Upper lobe of right lung (tissue), 1 donor: ENCODE data around the gene UBE2S. TPM values are rescaled to one million over a fixed set of nuclear protein-coding genes. Genes with fewer than 3 reads are reported as not detected.

Source experiments
- ATAC-seq: fragments of 200-7000 bp; cut with Tn5 transposase; one replicate; pipeline ENCODE4 v1.9.1; 2020; ENCODE audit warnings: mild to moderate bottlenecking, moderate library complexity
- DNase-seq: peaks from one replicate; pipeline ENCODE4 v3.0.0-alpha.2; 2020
- H3K27ac ChIP-seq: fragments of 200-600 bp; one replicate; pipeline ENCODE4 v1.8.0; 2022
- H3K27me3 ChIP-seq: fragments of 200-600 bp; one replicate; pipeline ENCODE4 v1.8.0; 2022; ENCODE audit warnings: mild to moderate bottlenecking
- H3K36me3 ChIP-seq: fragments of 200-600 bp; one replicate; pipeline ENCODE4 v1.8.0; 2022
- H3K4me1 ChIP-seq: fragments of 200-600 bp; one replicate; pipeline ENCODE4 v1.8.0; 2022
- H3K4me3 ChIP-seq: fragments of 200-600 bp; one replicate; pipeline ENCODE4 v1.8.0; 2022; ENCODE audit warnings: mild to moderate bottlenecking
- H3K9me3 ChIP-seq: fragments of 200-600 bp; one replicate; pipeline ENCODE4 v1.8.0; 2022
- CTCF ChIP-seq: fragments of 200-600 bp; IDR thresholded peaks from one replicate; pipeline ENCODE4 v1.8.0; 2022; ENCODE audit warnings: antibody characterized with exemption
- intact Hi-C: fragments of 100-400 bp; cut with DNase I; formaldehyde crosslinking; loops from one replicate; pipeline ENCODE4 v1.11.0; 2022
- total RNA-seq: library from RNA; stranded (reverse); fragmentation: NEBNext Ultra II Directional; extraction: Animal tissue kit (Norgen Biotek cat#: 25700); gene quantifications from one replicate; pipeline ENCODE4 v1.2.1, GENCODE V29; 2021
- donor health status: DM: no; HTN: yes; CAD: no; lungs with severe emphysema.

The UBE2S gene
- total RNA-seq, 1 donor from 2014 or later, result 19.5 TPM

- peaks cover 41% of the 10 kb centered on the region for H3K27me3 ChIP-seq
- no peak for DNase-seq
- no peak for TF ChIP-seq CTCF
These were observed 38.5 kb upstream of the UBE2S start for GRCh38 chr19:55446060-55446459.

GRCh38 chr19:55444646-55445045 lies 37.1 kb upstream of the UBE2S start:
- Histone ChIP-seq H3K27me3 (peaks cover 53% of the 10 kb centered on the region), H3K9me3 (no peaks in the 10 kb centered on the region), H3K36me3 (no peaks in the 10 kb centered on the region), H3K4me1 (peaks cover 3% of the 10 kb centered on the region), H3K27ac (no peak overlapping the region), H3K4me3 (no peak overlapping the region)
- intact Hi-C loops, result no loop called here
- ATAC-seq, result no peak
- DNase-seq, result no peak
- no peak for TF ChIP-seq CTCF

More at GRCh38 chr19:55446060-55446459, 38.5 kb upstream of the UBE2S start:
- H3K9me3 ChIP-seq, result no peaks in the 10 kb centered on the region
- no peak overlapping the region for H3K27ac ChIP-seq
- intact Hi-C loops, result no loop called here
- no peak for ATAC-seq
- no peak overlapping the region for H3K4me3 ChIP-seq
- H3K36me3 ChIP-seq, result no peaks in the 10 kb centered on the region
- peaks cover 2% of the 10 kb centered on the region for H3K4me1 ChIP-seq

- peaks cover 3% of the 10 kb centered on the region for H3K4me1 ChIP-seq
- no peak overlapping the region for H3K27ac ChIP-seq
- no peak for TF ChIP-seq CTCF
- peaks cover 53% of the 10 kb centered on the region for H3K27me3 ChIP-seq
- DNase-seq (no peak), ATAC-seq (no peak)
- no peak overlapping the region for H3K4me3 ChIP-seq
- intact Hi-C loops, result no loop called here
- H3K36me3 ChIP-seq, result no peaks in the 10 kb centered on the region
- no peaks in the 10 kb centered on the region for H3K9me3 ChIP-seq
These were observed 36.4 kb upstream of the UBE2S start for GRCh38 chr19:55443824-55444480.

GRCh38 chr19:55443045-55443823 lies 35.6 kb upstream of the UBE2S start, which contains the start of gene SHISA7:
Gene SHISA7, minus strand, starts transcription at chr19:55443300. Its CDS starts 437 bp downstream, at chr19:55442863.
- peaks cover 3% of the 10 kb centered on the region for H3K4me1 ChIP-seq
- no peak for TF ChIP-seq CTCF
- no peak for ATAC-seq
- no peaks in the 10 kb centered on the region for H3K36me3 ChIP-seq
- H3K4me3 ChIP-seq, result no peak within 1 kb of the TSS
- no peak for DNase-seq
- no peak within 1 kb of the TSS for H3K27ac ChIP-seq
- intact Hi-C loops, result no loop called here
- no peaks in the 10 kb centered on the region for H3K9me3 ChIP-seq
- peaks cover 56% of the 10 kb centered on the region for H3K27me3 ChIP-seq

GRCh38 chr19:55442372-55442961 lies 34.9 kb upstream of the UBE2S start:
- TF ChIP-seq CTCF, result no peak
- no peak for DNase-seq
- Histone ChIP-seq H3K4me3 (no peak overlapping the region), H3K4me1 (peaks cover 3% of the 10 kb centered on the region), H3K36me3 (no peaks in the 10 kb centered on the region), H3K9me3 (no peaks in the 10 kb centered on the region), H3K27me3 (peaks cover 56% of the 10 kb centered on the region), H3K27ac (no peak overlapping the region)
- intact Hi-C loops, result no loop called here
- no peak for ATAC-seq
